Colon (tissue), 2 donors: Measurements from ENCODE around the gene DNAJC15.
"Not testable (repeated sequence)": the region's sequence is repeated elsewhere in the genome, so short reads cannot be mapped to it uniquely, and the experiment has no call there.

ENCODE experiments used
- FAIRE-seq: peaks from 2 replicates; lab custom pipeline; 2012; peaks lifted over from hg19 to GRCh38; lab: Jason Lieb, UNC
- donor health status: control.
- donor health status: control.

The DNAJC15 gene

DNA sequence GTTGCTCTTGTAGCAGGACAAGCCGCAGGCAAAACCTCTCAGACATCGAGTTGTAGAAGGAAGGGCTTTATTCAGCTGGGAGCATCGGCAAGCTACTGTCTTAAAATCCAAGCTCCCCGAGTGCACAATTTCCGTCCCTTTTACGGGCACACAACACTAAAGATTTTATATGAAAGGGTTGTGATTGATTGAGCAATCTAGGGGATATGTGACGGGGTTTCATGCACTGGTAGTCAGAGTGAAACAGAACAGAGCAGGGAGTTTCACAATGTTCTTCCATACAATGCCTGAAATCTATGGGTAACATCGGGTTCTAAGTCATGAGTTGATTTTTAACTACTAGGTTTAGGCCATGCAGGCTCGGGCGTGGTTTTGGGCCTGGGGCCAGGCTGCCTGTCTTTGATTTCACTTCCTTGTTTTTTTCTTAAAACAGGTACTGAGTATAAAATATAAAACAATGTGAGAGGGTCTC, 22.0 kb downstream of the DNAJC15 start:
- FAIRE-seq, result not testable (repeated sequence)

DNA sequence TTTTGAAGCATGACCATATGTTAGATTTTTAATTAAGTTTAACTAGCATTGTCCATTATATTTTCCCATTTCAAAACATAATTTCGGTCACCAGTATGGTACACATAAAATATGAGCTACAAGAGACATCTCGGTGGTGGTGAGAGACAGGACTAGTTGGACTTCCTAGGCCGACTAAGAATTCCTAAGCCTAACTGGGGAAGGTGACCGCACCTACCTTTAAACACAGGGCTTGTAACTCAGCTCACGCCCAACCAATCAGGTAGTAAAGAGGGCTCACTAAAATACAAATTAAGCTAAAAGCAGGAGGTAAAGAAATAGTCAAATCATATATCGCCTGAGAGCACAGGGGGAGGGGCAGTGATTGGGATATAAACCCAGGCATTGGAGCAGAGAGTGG, 22.9 kb downstream of the DNAJC15 start:
- FAIRE-seq, result no peak

DNA sequence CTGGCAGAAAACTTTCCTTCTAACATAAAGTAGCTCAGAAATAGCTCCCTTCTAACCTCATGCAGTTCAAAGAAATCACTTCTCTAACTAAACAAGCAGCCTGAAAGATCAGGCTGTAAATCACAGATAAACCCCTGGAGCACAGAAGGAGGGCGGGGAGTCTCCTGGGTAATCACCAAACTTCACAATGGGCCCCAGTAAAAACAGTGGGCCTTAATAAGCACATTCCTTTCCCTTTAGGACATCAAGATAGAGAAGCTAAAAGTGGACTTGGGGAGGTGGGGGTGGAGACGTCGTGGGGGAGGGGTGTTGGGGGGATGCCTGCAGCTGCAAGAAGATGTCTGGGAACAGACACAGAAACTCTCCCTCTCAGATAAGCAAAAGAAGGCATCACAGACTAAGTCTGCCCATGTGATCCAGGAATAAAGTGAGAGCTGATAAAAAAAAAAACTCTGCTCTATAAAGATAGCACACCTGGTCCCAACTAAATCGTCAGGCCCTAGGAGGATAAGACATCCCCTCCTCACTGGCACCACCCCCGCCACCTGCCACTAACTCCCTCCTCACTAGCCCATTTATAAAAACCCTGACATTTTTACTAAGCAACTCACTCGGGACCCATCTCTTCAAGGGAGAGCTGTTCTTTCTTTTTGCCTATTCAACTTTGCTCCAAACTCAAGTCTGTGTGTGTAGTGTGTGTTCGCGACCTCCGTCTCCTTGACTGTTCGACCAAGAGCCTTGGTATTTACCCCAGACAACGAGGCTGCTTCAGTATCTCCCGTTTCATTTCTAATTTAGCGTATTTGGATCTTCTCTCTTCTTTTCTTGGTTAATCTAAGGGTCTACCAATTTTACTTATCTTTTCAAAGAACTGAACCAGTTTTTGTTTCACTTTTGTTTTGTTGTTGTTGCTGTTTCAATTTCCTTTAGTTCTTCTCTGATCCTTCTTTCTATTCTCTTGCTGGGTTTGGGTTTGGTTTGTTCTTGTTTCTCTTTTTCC, 31.7 kb downstream of the DNAJC15 start:
- peak; percentile 31 for FAIRE-seq

DNA sequence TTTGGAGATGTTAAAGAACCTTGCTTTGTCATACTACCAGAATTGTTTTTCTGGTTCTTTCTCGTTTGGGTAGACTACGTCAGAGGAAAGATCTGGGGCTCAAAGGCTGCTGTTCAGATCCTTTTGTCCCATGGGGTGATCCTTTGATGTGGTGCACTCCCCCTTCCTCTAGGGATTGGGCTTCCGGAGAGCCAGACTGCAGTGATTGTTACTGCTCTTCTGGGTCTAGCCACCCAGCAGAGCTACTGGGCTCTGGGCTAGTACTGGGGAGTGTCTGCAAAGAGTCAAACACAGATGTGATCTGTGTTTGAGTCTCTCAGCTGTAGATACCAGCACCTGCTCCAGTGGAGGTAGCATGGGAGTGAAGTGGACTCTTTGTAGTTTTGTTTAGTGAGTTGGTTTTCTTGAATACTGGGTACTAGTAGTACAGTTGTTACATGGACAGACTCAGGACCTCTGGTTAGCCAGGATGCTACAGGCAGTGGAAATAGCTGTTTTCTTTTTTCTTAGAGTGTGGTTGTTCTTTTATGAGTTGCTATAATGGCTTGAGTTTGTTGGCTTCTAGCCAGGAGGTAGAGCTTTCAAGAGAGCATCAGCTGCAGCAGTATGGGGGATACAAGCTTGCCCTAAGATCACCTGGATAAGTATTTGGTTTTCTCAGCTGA, 34.4 kb downstream of the DNAJC15 start:
- FAIRE-seq, result no peak

DNA sequence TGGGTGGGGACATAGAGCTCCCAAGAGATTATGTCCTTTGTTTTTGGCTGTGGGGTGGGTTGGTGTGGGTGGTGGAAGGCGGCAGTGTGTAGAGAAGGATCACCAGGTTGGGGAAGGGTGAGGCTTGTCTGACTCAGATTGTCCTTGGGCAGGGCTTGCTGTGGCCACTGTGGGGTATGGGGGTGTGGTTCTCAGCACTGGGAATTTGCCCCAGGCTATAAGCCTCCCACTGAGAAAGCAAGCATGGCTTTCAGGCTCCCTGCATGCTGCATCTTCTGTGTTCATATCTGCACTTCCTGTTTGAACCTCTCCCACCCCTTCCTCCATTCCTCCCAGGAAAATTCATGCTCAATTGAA, 34.9 kb downstream of the DNAJC15 start:
- FAIRE-seq, result no peak

DNA sequence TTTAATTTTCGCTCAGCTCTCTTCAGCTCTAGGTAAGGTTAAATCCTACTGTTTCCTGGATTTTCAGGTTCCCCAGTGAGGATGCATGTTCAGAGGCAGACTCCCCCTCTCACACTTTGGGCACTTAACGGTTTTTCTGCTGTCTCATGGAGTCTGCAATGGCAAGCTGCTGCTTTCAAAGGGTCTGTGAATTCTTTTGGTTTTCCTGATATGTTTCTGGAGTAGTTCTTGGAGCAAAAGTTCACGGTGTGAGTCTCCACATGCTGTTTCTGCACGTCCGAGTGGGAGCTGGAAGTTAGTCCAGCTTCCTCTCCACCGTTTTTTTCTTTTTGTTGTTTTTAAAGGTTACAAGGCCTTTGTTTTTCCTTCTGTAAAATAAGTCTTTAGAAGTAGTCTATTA, 35.4 kb downstream of the DNAJC15 start:
- FAIRE-seq, result no peak

DNA sequence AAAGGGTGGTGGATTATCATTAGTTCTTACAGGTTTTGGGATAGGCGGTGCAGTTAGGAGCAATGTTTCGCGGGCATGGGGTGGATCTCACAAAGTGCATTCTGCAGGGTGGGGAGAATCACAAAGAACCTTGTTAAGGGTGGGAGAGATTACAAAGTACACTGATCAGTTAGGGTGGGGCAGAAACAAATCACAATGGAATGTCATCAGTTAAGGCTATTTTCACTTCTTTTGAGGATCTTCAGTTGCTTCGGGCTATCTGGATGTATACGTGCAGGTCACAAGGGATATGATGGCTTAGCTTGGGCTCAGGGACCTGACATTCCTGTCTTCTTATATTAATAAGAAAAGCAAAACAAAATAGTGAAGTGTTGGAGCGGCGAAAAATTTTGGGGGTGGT, 36.4 kb downstream of the DNAJC15 start:
- not testable (repeated sequence) for FAIRE-seq

DNA sequence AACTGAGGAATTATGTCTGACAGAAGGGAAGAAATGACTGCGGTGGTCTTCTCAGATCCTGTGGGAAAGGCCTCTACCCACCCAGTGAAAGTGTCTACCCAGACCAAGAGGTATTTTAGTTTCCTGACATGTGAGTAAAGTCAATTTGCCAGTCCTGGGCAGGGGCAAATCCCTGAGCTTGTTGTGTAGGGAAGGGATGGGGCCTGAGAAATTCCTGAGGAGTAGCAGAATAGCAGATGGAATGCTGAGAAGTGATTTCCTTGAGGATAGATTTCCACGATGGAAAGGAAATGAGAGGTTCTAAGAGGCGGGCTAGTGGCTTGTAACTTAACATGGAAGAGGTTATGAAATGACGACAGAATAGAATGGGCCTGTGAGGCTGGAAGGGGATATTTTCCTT, 37.4 kb downstream of the DNAJC15 start:
- not testable (repeated sequence) for FAIRE-seq

DNA sequence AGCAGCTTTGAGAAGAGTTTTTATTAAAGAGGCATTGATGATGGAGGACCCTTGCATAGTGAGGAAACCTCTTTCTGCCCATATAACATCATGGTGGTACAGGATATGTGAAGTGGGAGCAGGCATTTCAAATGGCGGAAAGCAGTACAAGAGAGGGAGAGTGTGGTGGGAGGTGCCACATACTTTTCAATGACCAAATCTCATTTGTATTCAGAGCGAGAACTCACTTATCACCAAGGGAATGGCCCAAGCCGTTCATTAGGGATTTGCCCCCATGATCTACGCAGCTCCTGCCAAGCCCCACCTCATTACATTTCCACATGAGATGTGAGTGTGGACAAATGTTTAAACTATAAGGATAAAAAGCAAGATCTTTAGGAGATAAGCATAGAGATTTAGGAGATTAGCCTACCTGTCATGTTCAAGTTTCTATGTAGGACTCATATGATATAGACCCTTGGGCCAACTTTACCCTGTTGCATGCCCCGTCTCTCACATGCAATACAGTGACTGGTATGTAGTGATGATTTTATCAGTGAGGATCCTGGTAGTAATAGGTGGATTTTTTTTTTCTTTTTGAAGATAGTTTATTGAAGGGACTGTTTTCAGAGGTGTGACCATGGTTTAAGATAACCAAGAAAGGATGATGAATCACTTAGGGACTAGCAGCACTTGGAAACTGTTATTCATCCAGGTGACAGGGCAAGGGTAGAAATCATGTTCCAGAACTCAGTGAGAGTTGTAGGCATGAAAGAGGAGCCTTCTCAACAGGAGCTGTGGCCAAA, 38.3 kb downstream of the DNAJC15 start:
- FAIRE-seq, result no peak

DNA sequence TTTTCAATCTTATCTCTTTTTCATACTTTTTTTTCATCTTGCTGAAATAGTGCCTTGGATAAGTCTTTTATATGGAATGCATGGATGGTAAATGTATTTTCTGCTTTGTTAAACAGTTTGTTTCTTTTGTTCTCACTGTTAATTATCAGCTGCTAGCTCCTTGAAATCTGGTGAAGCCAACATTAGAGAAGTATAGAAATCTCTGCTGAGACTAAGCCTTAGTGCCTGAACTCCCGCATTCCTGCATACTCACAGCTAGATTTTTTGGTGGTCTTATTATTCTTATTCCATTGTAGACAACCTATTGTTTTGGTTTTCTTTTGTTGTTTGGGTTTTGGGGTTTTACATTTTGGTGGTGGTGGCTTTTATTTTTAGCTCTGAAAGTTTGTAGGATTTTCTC, 48.4 kb downstream of the DNAJC15 start:
- FAIRE-seq, result no peak

DNA sequence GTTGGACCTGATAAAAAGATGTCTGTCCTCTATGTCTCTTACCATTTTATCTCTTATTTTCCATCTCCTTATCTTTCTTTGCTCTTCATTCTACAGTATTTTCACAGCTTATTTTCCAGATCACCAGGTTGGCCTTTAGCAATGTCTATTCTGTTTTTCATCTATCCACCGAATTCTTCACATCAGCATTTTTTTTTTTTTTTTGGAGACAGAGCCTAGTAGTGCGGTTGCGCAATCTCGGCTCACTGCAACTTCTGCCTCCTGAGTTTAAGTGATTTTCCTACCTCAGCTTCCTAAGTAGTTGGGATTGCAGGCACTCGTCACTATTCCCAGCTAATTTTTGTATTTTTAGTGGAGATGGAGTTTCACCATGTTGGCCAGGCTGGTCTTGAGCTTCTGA, 49.0 kb downstream of the DNAJC15 start:
- no peak for FAIRE-seq

DNA sequence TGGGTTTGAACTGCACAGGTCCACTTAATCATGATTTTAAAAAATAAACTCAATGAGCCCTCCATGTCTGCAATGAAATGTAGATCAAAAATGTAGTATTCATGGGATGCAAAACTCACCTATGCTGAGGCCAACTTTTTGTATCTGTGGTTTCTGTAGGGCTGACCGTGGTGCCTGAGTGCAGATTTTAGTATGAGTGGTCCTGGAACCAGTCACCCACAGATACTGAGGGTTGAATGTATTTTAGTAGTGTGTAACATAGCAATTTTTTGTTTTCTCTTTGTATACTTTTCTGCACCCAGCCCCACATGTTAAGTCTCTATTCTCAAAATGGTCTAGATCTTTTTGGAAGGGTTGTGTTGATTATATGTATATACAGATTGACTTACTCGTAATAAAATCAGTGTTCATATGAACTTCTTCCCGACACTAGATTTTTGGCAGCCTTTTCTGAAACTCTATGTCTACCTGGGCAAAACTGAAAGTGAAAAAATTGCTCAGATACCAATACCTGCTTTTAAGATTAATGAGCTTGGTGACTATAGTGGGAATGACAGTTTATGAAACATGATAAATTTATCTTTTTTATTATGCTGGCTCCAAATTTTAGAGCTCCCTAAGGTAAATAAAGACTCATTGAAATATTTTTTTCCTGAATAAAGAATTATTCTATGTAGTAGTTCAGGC, 51.6 kb downstream of the DNAJC15 start:
- no peak for FAIRE-seq

DNA sequence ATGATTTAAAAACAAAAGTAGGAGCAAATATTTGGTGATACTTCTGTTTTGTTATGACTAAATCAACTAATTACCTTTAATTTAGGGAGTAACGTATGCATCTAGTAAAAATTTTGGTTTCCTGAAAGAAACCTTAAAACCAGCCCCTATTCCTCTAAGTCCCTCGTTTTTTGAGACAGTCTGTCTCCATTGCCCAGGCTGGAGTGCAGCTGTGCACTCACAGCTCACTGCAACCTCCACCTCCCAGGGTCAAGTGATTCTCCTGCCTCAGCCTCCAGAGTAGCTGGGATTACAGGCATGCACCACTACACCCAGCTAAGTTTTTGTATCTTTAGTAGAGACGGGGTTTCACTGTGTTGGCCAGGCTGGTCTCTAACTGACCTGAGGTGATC, 52.1 kb downstream of the DNAJC15 start:
- FAIRE-seq, result not testable (repeated sequence)

DNA sequence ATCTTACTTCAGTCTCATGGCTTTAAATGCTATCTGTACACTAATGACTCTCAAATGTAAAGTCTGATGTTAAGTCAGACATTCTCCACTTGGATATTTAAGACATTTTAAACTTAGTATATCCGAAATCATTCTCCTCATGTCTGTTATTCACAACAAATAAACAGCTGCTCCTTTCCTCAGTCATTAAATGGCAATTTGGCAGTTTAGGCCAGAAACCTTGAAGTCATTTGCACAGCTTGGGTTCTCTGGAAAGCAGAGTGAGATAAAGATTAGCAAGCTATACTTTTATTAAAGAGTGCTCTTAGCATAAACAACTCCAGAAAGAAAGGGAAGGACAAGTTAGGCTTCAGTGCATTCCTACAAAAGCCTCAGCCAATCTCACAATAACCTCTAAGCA, 53.7 kb downstream of the DNAJC15 start:
- no peak for FAIRE-seq

DNA sequence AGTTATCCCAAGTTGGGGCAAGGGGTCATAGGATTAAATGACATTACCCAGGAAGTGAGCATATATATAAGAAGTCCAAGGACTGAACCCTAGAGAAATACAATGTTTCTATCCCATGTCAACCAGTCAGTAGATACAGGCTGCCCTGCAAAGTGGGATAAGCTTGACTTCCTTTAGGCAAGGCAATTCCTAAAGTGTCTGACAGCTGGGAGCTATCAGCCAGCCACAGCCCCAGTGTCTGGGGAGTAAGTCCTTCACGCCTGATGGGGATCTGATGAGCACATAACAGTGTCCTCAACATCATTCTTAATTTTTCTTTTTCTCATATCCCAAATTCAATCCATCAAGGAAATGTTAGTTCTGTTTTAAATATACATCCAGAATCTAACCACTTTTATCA, 54.1 kb downstream of the DNAJC15 start:
- no peak for FAIRE-seq

DNA sequence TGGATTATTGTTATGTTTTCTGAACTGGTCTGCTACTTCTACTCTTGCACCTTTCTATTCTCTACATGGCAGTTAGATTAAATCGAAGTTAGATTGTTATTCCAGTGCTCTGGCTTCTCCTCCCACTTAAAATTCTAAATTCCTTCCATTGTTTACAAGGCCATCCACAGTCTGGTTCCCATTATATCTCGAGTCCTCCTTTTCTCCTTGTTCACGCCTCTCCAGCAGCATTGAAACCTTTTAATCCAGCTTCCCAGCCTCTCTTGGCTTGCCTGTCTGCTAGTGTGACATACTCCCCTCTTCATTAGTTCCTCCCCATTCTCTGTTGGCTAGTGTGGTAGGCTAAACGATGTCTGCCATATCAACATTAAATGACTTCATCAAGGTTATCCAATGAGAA, 54.5 kb downstream of the DNAJC15 start:
- no peak for FAIRE-seq

DNA sequence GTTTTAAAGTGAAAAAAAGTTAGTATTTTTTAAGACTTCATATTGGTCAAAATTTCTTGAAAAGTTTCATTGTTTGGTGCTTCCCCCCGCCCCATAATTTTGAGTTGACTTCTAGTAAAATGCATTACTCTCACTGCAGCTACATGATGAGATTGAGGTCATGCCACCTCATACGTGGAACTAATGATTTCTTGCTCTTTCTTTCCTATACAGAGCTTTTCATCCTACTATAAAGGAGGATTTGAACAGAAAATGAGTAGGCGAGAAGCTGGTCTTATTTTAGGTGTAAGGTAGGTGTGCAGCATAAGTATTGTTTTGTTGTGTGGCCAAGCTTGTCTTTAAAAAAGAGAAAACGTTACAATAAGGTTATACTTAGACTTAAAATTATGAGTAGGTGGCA, 55.0 kb downstream of the DNAJC15 start:
- no peak for FAIRE-seq

DNA sequence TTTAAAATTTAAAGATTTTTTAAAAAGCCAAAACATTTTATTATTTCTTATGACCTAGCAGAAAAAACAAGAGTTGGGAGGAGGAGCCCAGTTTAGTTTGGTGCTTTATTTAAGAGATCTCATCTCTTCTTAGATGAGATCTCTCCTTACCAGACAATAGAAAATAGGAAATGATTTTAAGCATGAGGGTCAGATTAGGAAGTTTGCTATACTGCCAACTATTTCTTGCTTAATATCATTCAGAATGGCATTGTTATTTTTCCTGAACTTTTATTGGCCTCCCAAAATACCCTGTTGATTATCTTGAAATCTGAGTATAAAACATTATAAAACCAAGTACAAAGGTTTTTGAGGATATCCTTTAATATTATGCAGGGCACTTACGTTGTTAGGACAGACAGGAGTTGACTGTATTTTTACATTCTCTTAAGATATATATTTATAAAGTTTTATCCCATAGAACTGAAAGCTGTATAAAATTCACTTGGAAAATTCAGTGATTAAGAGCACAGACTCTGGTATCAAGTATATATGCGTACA, 56.1 kb downstream of the DNAJC15 start:
- FAIRE-seq, result no peak

DNA sequence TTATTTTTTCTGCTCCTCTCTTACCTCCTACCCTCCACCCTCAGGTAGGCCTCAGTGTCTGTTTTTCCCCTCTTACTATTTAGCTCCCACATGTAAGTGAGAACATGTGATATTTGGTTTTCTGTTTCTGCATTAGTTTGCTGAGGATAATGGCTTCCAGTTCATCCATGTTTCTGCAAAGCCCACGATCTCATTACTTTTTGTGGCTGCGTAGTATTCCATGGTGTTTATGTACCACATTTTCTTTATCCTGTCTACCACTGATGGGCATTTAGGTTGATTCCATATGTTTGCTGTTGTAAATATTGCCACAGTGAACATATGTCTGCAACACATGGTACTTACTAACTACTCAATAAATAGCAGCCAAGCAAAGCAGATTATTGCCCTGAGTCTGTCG, 56.8 kb downstream of the DNAJC15 start:
- FAIRE-seq, result no peak

DNA sequence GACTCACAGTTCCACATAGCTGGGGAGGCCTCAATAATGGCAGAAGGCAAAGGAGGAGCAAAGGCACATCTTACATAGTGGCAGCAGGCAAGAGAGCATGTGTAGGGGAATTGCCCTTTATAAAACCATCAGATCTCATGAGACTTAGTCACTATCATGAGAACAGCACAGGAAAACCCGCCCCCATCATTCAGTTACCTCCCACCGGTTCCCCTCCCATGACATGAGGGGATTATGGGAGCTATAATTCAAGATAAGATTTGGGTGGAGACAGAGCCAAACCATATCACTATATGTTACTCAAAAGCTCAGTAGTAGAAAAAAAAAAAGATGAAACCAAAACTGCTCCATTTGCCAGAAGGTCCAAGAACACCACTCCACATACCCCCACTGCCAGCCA, 58.5 kb downstream of the DNAJC15 start:
- no peak for FAIRE-seq

DNA sequence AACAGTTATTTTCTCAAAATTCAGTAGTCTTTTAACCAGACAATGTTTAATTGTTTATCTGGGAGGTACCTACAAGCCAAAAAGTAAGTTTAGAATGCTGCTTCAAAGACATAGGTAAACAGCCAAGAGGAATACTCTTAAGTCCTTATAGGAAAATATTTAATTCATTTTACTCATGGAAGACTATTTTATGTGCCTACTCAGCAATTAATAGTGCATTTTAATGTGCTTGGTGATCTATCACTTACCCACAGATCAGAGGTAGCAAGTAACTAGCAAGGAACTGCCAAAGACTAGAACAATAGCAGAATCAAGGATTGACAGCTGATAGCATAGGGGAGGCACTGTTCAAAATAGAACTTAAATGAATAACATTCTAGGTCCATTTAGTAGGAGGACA, 60.4 kb downstream of the DNAJC15 start:
- FAIRE-seq, result no peak

DNA sequence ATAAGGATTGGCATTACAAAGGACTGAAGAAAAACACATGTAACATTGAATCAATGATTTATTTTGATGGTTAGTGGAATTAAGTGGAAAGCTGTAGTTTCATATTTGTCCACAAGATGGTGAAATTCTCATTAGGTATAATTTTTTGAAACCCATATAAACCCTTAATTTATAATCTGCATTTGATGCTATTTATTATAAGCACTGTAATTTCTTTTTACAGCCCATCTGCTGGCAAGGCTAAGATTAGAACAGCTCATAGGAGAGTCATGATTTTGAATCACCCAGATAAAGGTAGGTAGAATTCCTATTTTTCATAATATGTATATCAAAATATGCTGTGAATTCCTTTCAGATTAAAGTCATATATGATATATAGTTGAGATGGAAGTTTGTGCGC, 62.2 kb downstream of the DNAJC15 start:
- peak; percentile 80 for FAIRE-seq
